NCI-H2081 (cell line): Measurements from ENCODE around the gene ACRBP.
A peak's percentile ranks its signal among the peaks of the same experiment; 100 is the strongest.
"Not testable (repeated sequence)": the region's sequence is repeated elsewhere in the genome, so short reads cannot be mapped to it uniquely, and the experiment has no call there.

Experiments used
- DNase-seq, 2 experiments: peaks; one replicate each; lab custom pipeline; 2025; lab: John Stamatoyannopoulos, UW

ACRBP gene

DNA sequence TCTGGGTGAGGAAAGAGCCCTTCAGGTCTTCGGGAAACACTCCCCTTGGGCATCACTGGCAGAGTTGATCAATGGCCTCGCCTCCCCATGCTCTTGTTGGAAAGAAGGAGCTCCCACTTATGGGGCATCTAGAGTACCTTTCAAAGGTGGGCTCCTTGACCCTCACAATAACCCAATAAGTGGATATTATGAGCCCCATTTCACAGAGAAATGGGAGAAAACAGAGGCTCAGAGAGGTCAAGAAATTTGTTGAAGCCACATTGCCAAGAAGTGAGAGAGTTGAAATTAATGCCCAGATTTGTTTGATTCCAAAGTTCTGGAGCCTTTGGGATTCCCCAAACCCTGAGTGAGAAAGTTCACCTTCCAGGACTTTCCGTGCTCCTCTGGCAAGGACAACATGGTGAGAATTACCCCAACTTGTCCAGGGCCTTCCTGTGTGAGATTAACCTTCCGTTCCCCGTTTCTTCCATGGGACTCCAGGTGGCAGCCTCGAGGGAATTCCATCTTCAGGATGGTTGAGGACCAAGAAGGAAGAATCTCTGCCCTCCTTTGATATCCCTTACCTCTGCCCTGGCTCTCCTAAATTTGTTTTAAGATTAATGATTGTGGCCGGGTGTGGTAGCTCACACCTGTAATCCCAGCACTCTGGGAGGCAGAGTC lies 32.6 kb downstream of the ACRBP start:
- DNase-seq: no peak

DNA sequence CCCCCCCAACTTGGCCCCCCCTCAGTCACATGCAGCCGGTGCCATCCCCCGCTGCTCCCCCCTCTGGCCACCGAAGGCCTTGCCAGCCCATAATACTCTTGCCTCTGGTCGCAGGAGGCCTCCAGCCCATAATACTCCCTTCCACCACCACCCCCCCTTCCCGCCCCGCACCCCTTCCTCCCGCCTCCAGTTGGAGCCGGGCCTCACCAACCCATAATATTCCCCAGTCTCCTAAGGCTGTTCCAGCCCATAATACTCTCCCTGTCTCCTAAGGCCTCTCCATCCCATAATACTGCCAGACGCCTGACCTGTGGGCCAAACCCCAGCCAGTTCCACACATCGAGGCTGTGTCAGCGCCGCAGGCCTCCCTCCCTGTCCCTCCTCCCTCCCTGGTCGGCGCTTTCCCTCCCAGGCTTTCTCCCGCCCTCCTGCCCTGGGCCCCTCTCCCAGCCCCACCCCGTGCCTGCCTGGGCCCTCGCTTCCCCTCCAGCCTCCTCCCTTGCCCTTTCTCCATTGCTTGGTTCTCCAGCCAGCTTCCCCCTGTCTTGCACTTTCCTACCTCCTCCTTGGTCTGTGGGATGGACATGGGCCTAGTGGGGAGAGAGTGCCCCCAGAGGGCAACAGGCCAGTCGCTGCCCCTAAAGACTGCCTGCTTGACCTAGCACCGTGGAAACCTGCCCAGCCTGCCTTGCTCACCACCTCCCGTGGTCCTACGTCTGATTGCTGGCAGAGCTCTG lies 33.3 kb downstream of the ACRBP start:
- peak; percentile 97 for DNase-seq

DNA sequence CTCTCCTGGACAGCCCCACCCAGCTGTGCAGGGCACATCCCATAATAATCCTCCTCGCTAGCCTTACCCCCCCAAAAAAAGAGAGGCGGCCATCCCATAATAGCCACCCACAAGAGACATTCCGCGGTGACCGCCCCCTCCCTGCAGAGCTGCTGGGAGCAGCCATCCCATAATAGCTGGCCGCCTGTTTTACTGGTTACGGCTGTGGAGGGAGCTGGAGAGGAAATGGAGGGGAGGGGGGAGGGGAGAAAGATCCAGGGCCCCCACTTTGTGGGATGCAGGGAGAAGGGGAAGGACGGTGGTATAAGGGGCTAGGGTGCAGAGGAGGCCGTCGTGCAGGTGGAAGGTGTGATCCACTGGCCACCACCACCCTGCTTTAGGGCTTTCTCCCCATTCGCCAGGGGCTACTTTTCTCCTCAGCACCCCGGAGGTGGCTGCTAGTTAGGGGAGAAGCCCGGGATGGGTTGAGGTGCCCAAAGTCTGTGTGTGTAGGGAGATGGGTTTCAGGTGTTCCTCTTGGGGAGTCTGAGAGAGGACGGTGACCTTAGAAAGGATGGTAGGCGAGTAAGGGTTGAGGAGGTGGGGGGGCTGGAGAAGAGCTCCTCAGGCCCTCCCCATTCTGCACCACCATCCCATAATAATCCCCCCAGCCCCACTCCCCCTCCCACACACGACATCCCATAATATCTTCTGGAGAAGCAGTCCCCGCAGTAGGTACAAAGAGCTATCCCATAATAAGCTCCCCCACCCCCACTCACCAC lies 34.0 kb downstream of the ACRBP start:
- DNase-seq: peak; percentile 93 to 94

- DNase-seq: no peak
These were observed 34.6 kb downstream of the ACRBP start for GRCh38 chr12:6612652-6613014.

DNA sequence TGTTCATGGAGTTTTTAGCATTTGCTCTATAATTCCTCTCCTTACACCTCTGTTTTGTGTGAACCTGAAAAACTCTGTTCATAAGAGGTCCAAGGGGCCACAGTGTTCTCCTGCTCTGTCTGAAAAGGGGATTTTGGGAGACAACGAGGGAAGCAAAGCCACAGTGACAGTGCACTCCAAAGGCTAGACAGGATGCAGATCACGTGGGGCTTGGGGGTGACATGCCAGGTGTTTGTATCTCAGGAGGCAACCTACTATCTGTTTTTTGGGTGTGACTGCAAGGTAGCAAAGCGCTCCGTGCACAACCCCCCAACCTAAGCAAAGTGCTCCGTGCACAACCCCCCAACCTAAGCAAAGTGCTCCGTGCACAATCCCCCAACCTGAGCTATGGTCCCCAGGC lies 35.0 kb downstream of the ACRBP start:
- no peak for DNase-seq

GRCh38 chr12:6608592-6609281 lies 38.5 kb downstream of the ACRBP start:
- DNase-seq: no peak

GRCh38 chr12:6607751-6608591 lies 39.3 kb downstream of the ACRBP start:
- peak; percentile 90 to 91 for DNase-seq

DNA sequence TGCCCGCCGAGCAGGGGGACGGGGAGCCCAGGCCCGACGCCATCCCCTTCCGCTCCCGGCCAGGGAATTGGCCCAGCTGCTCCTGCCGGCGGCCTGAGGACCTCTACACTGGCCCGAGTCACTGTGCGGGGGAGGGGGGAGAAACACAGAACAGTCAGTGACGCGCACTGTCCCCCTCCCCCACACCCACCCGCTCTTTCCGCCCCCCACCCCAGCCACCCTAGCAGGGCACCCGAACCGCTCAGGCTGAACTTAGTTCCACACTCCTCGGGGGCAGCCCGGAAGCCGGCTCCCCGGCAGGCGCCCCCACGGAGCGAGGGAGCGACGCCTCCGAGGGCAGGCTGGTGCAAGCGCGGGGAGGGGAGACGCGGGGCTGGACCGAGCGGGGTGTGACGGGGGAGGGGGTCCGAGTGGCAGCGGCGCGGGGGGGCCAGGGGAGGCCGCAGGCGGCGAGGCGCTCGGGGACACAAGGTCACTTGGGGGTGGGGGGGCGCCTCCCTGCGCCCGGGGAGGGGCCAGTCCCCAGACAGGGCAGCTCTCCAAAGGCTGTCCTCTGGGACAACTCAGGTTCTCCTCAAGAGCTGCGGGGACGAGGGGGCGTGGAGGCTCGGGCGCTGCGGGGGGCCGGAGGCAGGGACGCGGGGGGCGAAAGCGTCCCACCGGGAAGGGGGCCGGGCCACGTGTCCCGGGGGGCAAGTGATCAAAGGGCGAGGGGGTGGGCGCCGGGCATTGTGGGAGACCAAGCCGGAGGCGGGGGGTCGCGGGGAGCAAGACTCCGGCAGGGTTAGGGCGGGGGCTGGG lies 40.7 kb downstream of the ACRBP start:
- peak in 1 of 2 experiments; percentile 38 for DNase-seq

- DNase-seq: no peak
These were observed 41.6 kb downstream of the ACRBP start for GRCh38 chr12:6605421-6606330.

GRCh38 chr12:6604259-6605029 lies 42.8 kb downstream of the ACRBP start:
- DNase-seq: no peak

- DNase-seq: peak; percentile 52 to 71
These were observed 44.1 kb downstream of the ACRBP start for GRCh38 chr12:6603095-6603567.

DNA sequence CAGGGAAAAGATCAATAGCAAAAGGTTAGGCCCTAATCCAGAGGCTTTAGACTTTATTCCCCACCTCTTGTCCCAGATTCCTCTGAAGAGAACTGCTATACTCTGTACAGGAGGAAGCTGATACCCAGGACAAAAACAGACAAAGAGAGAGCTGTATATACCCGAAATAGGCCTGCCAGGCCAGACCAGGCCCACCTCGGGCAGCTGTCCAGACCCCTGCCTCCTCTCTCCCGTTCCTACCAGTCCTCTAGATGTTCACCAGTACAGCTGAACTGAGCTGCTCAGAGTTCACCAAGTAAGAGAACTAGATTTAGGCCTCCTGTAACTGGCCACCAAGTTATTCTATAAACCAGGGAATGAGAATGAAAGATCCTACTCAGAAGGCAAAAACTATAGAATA lies 44.7 kb downstream of the ACRBP start:
- DNase-seq: no peak

DNA sequence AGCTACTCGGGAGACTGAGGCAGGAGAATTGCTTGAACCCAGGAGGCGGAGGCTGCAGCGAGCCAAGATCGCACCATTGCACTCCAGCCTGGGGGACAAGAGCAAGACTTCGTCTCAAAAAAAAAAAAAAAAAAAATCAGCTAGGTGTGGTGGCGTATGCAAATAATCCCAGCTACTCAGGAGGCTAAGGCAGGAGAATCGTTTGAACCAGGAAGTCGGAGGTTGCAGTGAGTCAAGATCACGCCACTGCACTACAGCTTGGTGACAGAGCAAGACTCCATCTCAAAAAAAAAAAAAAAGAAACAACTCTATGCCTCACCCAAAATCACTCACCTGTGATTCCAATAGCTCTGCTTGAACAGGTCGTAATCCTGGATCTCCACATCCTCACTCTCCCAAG lies 51.6 kb downstream of the ACRBP start:
- DNase-seq: not testable (repeated sequence)

- DNase-seq: no peak
These were observed 55.1 kb downstream of the ACRBP start for GRCh38 chr12:6592087-6592486.
